AG09319 (cell line): ENCODE data around the gene DIAPH2.

Experiments
- DNase-seq: peaks from one replicate; pipeline ENCODE4 v3.0.0-alpha.2; 2010; ENCODE audit warnings: low read depth; ENCODE audit errors: extremely low read depth
- CTCF ChIP-seq: IDR thresholded peaks from 2 replicates; pipeline ENCODE4 v1.5.1; 2011; ENCODE audit warnings: low read depth, mild to moderate bottlenecking, inconsistent platforms, low read length, moderate library complexity

DIAPH2 gene

GRCh38 chrX:97021680-97022079, 337.0 kb downstream of the DIAPH2 start:
- no peak for TF ChIP-seq CTCF
- DNase-seq: no peak

- no peak for TF ChIP-seq CTCF
- DNase-seq: no peak
Measured at GRCh38 chrX:97026406-97026805, 341.8 kb downstream of the DIAPH2 start.

- TF ChIP-seq CTCF: no peak
- DNase-seq: no peak
Measured at GRCh38 chrX:97027384-97027922, 342.8 kb downstream of the DIAPH2 start.

GRCh38 chrX:97030463-97030862, 345.8 kb downstream of the DIAPH2 start:
- DNase-seq: no peak
- no peak for TF ChIP-seq CTCF

GRCh38 chrX:97030947-97031346, 346.3 kb downstream of the DIAPH2 start:
- TF ChIP-seq CTCF: no peak
- DNase-seq: no peak

GRCh38 chrX:97039363-97040029, 354.9 kb downstream of the DIAPH2 start:
- no peak for DNase-seq
- no peak for TF ChIP-seq CTCF

GRCh38 chrX:97045470-97045869, 360.8 kb downstream of the DIAPH2 start:
- TF ChIP-seq CTCF: no peak

More at GRCh38 chrX:97045470-97045869, 360.8 kb downstream of the DIAPH2 start:
- DNase-seq: no peak
